ENCODE results near the gene SP2. TPM values are rescaled to one million over a fixed set of nuclear protein-coding genes. Genes with fewer than 3 reads are reported as not detected.

SP2 gene
- total and polyA plus RNA-seq, 2 of the 13 experiments (the other 11 are each of a cell fraction or from before 2014, with no cell fraction given), result 1.4 to 4.8 TPM

- TF ChIP-seq ZSCAN25 (CRISPR knock-in tag; IDR thresholded peaks at IDR 0.05), result no peak
- no peak for TF ChIP-seq ZBTB14 (CRISPR knock-in tag; IDR thresholded peaks at IDR 0.05)
- 0 out of 2 replicates have a peak, but pooled peaks have one; percentile 8 for TF ChIP-seq ZNF556 (CRISPR knock-in tag; IDR thresholded peaks at IDR 0.05; ENCODE audit: borderline replicate concordance)
- 0 out of 2 replicates have a peak, but pooled peaks have one; percentile 10 for TF ChIP-seq ZNF790 (CRISPR knock-in tag; IDR thresholded peaks at IDR 0.05; ENCODE audit: borderline replicate concordance)
- TF ChIP-seq TRAFD1 (CRISPR knock-in tag; IDR thresholded peaks at IDR 0.05; ENCODE audit: borderline replicate concordance), result 0 out of 2 replicates have a peak, but pooled peaks have one; percentile 6
- TF ChIP-seq ZNF253 (CRISPR knock-in tag; IDR thresholded peaks at IDR 0.05; ENCODE audit: borderline replicate concordance), result no peak
- no peak for TF ChIP-seq NFIC (IDR thresholded peaks at IDR 0.05; ENCODE audit: low read length)
- TF ChIP-seq AGO1 (IDR thresholded peaks at IDR 0.05; ENCODE audit: low read depth, low read length, poor library complexity, severe bottlenecking), result no peak
- no peak for TF ChIP-seq ZNF263 (CRISPR knock-in tag; IDR thresholded peaks at IDR 0.05)
- TF ChIP-seq ATF4 (CRISPR knock-in tag; IDR thresholded peaks at IDR 0.05), result no peak
- no peak for TF ChIP-seq NFATC3 (CRISPR knock-in tag; IDR thresholded peaks at IDR 0.05)
- no peak for TF ChIP-seq U2AF2 (IDR thresholded peaks at IDR 0.05; ENCODE audit: low read depth, low read length)
- no peak for TF ChIP-seq TCF12 (IDR thresholded peaks at IDR 0.05)
- no peak for TF ChIP-seq TCF12 (CRISPR knock-in tag; IDR thresholded peaks at IDR 0.05)
- no peak for TF ChIP-seq DDIT3 (CRISPR knock-in tag; IDR thresholded peaks at IDR 0.05)
- TF ChIP-seq ATF1 (CRISPR knock-in tag; IDR thresholded peaks at IDR 0.05), result no peak
- 0 out of 2 replicates have a peak, but pooled peaks have one; percentile 9 for TF ChIP-seq ZNF678 (CRISPR knock-in tag; IDR thresholded peaks at IDR 0.05)
- no peak; the same call in 1 of the 2 replicates for TF ChIP-seq ZNF124 (CRISPR knock-in tag; IDR thresholded peaks at IDR 0.05)
- no peak for TF ChIP-seq LRRFIP1 (CRISPR knock-in tag; conservative IDR thresholded peaks at IDR 0.05)
- TF ChIP-seq ZNF33A (CRISPR knock-in tag; IDR thresholded peaks at IDR 0.05; ENCODE audit: borderline replicate concordance), result no peak
- no peak for TF ChIP-seq DPF2 (CRISPR knock-in tag; IDR thresholded peaks at IDR 0.05; ENCODE audit: borderline replicate concordance, low read depth)
- 0 out of 2 replicates have a peak, but pooled peaks have one; percentile 15 for TF ChIP-seq DMTF1 (CRISPR knock-in tag; IDR thresholded peaks at IDR 0.05)
Observed at GRCh38 chr17:47942096-47942510, 46.1 kb downstream of the SP2 start (continued).

Measured in HepG2 (cell line).